HUES6 (cell line): Measurements from ENCODE around the gene DFFA.

ENCODE experiments used
- H3K27ac ChIP-seq: 2 replicates; pipeline ENCODE4 v1.7.0; 2013; ENCODE audit warnings: low read depth, mild to moderate bottlenecking, low read length, inconsistent platforms
- H3K27me3 ChIP-seq: 2 replicates; pipeline ENCODE4 v1.6.1; 2013; ENCODE audit warnings: low read length; ENCODE audit not compliant: control insufficient read depth, insufficient read depth
- H3K36me3 ChIP-seq: 2 replicates; pipeline ENCODE4 v1.6.1; 2013; ENCODE audit warnings: low read length; ENCODE audit not compliant: control insufficient read depth, insufficient read depth
- H3K4me1 ChIP-seq: 2 replicates; pipeline ENCODE4 v1.6.1; 2013; ENCODE audit warnings: low read length; ENCODE audit not compliant: control insufficient read depth, insufficient read depth
- H3K4me3 ChIP-seq: 2 replicates; pipeline ENCODE4 v1.5.1; 2013; ENCODE audit warnings: low read depth, low read length
- H3K9ac ChIP-seq: one replicate; pipeline ENCODE4 v1.6.1; 2013; ENCODE audit warnings: mild to moderate bottlenecking, low read length
- H3K9me3 ChIP-seq: 2 replicates; pipeline ENCODE4 v1.6.1; 2013; ENCODE audit warnings: low read depth, low read length; ENCODE audit not compliant: control insufficient read depth, insufficient read depth

DFFA gene

GRCh38 chr1:10472220-10473144, at the start of gene DFFA:
DFFA (minus strand) TSS chr1:10472529; CDS start chr1:10472458, 71 bp downstream.
- no peaks in the 10 kb centered on the region for H3K9me3 ChIP-seq
- H3K9ac ChIP-seq = peak within 1 kb of the TSS; percentile 85
- H3K4me1 ChIP-seq = peaks cover 13% of the 10 kb centered on the region; the same call in 1 of the 2 replicates
- H3K36me3 ChIP-seq = peaks cover 26% of the 10 kb centered on the region
- peak within 1 kb of the TSS; percentile 87 for H3K4me3 ChIP-seq
- peak within 1 kb of the TSS; percentile 11; the same call in 1 of the 2 replicates for H3K27ac ChIP-seq
- H3K27me3 ChIP-seq = no peaks in the 10 kb centered on the region

DNA sequence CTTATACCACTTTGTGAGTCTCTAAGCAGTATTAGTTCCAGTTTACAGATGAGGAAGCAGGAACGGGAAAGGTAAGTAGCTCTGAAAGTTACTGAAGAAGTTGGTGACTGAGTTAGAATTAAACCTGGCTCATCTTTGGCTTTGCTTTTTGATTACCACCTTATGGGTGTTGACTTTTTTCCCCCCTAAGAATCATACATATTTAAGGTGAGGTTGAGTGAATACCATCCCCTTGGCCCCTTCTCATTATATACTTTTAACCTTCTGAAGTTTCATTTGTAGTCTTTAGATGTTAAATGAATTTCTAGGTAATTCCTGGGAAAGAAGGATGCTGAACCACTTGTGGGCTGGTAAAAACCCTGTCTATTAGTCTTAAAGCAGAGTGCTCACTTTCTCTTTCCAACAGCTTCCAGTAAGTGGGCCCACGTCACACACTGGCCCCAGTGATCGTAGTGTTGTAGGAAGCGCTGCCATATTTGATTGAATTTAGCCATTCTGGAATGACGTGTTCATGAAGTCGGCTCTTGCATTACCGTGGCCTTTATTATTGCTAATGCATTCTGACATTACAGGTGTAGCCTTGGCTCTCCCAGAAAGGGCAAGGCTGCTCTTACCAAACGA, 49.3 kb upstream of the DFFA start:
- H3K27ac ChIP-seq = no peak overlapping the region
- H3K9me3 ChIP-seq = no peaks in the 10 kb centered on the region
- no peak overlapping the region for H3K4me3 ChIP-seq
- no peaks in the 10 kb centered on the region for H3K36me3 ChIP-seq
- H3K27me3 ChIP-seq = no peaks in the 10 kb centered on the region
- no peak overlapping the region for H3K9ac ChIP-seq
- peaks cover 34% of the 10 kb centered on the region for H3K4me1 ChIP-seq

DNA sequence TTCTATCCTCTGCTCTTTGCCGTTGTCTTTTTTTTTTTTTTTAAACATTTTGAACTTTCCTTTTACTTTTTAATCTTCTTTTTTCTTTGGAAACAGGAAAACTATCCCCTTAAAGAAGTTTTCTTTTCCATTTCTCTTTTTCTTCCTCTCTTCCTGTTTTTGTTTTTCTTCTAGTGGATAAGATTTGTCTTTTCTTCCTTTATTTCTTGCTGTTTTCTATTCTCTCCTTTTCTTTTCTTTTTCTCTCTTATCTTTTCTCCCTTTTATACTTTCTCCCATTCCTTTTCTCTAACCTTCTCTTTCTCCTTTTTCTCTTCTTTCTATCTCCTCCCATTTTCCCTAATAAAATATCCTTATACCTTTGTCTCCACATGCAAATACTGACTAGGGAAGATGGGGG, 48.6 kb upstream of the DFFA start:
- no peak overlapping the region for H3K27ac ChIP-seq
- H3K9me3 ChIP-seq = no peaks in the 10 kb centered on the region
- H3K4me1 ChIP-seq = peaks cover 39% of the 10 kb centered on the region
- no peaks in the 10 kb centered on the region for H3K27me3 ChIP-seq
- H3K36me3 ChIP-seq = no peaks in the 10 kb centered on the region
- H3K9ac ChIP-seq = no peak overlapping the region
- H3K4me3 ChIP-seq = no peak overlapping the region

DNA sequence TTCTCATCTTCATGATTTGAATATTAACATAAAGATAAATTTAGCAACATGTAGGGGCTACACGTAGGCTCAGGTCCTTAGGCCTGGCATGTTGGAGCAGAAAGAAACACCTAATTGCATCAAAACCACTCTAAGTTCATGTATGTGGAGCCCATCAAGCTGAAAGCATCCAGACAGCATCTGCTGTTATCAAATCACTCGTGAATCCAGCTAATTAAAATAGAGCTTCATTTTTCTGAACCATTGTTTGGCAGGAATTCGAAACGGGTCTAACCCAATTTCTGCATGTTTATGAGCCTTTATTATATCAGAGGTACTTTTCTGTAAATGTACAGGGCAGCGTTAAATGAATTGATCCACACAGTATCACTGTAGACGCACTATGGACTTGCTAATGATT, 48.2 kb upstream of the DFFA start:
- Histone ChIP-seq H3K27ac (no peak overlapping the region), H3K9me3 (no peaks in the 10 kb centered on the region), H3K9ac (no peak overlapping the region), H3K36me3 (no peaks in the 10 kb centered on the region), H3K27me3 (no peaks in the 10 kb centered on the region), H3K4me3 (no peak overlapping the region), H3K4me1 (peaks cover 39% of the 10 kb centered on the region)

DNA sequence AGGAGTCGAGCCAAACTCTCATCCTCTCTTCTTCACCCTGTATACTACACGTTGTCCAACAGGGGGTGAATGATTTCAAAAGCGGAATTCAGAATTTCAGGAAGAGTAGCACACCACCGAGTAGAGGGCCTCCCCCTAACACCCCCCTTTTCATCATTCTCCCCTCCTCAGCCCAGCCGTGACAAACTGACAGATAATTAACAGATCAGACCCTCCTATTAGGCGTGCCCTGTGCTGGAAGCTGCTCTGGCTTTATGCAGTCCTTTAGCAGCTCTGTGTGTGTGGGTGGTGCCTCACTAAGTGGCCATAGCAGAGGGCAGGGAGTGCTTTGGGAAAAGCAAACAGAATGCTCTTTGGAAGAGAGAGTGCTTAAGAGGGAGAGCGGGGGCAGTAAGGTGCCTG, 46.7 kb upstream of the DFFA start:
- Histone ChIP-seq H3K27me3 (no peaks in the 10 kb centered on the region), H3K9ac (no peak overlapping the region), H3K4me1 (peaks cover 49% of the 10 kb centered on the region), H3K27ac (no peak overlapping the region), H3K4me3 (no peak overlapping the region), H3K36me3 (no peaks in the 10 kb centered on the region), H3K9me3 (no peaks in the 10 kb centered on the region)

GRCh38 chr1:10517677-10517982, 45.3 kb upstream of the DFFA start:
- no peak overlapping the region for H3K9ac ChIP-seq
- no peaks in the 10 kb centered on the region for H3K36me3 ChIP-seq
- no peaks in the 10 kb centered on the region for H3K27me3 ChIP-seq
- H3K9me3 ChIP-seq = no peaks in the 10 kb centered on the region
- no peak overlapping the region for H3K27ac ChIP-seq
- H3K4me3 ChIP-seq = no peak overlapping the region
- peaks cover 58% of the 10 kb centered on the region for H3K4me1 ChIP-seq

DNA sequence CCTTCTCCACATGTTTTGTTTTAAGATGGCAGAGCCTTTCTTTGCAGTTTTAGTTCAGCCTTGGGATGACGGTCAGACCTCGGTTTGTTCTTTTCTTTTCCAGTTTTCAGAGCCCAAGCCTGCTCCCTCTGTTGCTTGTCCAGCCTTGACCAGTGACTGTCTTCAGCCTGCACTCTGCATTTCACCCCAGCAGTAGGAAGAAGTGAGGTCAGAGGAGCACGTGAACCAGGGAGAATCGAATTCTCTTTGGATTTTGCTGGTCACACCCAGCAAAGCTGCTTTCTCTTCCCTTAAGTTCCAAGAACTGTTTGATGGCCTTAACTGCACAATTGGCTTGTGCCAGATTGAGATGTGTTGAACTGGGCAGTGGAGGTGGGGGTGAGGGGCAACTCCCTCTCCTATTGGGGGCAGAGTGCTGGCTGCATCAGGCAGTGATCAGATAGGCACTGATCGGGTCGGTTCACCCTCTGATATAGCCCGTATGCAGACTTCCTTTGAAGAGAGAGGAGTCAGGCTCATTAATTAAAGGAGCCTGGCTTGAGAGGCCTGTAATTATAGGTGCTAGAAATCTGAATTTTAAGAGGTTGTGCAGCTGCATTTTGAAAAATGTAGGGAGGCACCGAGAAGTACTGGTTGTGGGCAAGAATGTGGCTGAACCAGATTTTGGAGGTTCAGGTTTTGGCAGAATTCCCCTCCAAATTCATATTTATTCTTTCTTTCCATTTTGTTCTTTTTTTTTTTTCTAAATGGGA, 44.8 kb upstream of the DFFA start:
- H3K4me1 ChIP-seq = peaks cover 56% of the 10 kb centered on the region
- no peak overlapping the region for H3K4me3 ChIP-seq
- H3K27ac ChIP-seq = no peak overlapping the region
- H3K9me3 ChIP-seq = no peaks in the 10 kb centered on the region
- H3K36me3 ChIP-seq = no peaks in the 10 kb centered on the region
- no peak overlapping the region for H3K9ac ChIP-seq
- no peaks in the 10 kb centered on the region for H3K27me3 ChIP-seq

DNA sequence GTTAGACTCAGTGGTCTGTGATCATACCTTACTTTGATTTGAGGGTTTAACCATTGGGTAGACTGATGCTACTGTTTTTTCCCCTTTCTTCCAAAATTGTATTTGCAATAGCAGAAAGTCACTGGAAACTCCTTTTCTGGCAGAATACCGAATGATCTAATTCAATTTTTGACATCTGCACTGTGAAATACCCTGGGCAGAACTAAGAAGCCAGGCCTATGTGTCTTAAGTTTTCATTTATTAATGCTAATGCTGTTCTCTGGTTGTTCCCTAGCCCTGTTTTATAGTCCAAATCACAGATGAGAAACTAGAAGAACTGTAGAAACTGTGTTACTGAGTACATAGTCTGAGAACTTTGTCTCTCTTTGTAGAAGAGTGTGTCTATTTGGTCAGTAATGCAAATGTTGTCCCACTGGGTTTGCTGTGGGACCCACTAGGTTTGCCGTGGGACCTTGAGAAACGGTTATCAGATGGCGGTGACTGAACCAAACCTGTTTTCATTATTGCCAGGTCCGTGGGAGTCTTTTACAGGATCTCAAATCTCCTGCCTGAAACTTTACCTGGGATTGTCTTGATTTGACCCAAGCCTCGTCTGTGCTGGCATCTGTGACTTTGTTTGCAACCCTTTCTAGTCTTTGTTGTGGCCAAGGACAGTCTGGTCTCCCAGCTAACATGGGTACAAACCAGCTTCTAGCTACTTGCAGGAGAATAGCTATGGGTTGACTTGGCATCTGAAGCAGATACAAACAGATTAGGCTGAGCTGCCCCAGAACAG, 43.8 kb upstream of the DFFA start:
- no peaks in the 10 kb centered on the region for H3K36me3 ChIP-seq
- peaks cover 53% of the 10 kb centered on the region for H3K4me1 ChIP-seq
- no peaks in the 10 kb centered on the region for H3K27me3 ChIP-seq
- no peak overlapping the region for H3K4me3 ChIP-seq
- no peaks in the 10 kb centered on the region for H3K9me3 ChIP-seq
- H3K27ac ChIP-seq = no peak overlapping the region
- no peak overlapping the region for H3K9ac ChIP-seq

GRCh38 chr1:10515301-10515975, 43.1 kb upstream of the DFFA start:
- peaks cover 59% of the 10 kb centered on the region for H3K4me1 ChIP-seq
- no peaks in the 10 kb centered on the region for H3K9me3 ChIP-seq
- no peak overlapping the region for H3K4me3 ChIP-seq
- no peaks in the 10 kb centered on the region for H3K27me3 ChIP-seq
- no peaks in the 10 kb centered on the region for H3K36me3 ChIP-seq
- no peak overlapping the region for H3K27ac ChIP-seq
- H3K9ac ChIP-seq = no peak overlapping the region

- Histone ChIP-seq H3K9me3 (no peaks in the 10 kb centered on the region), H3K4me3 (no peak overlapping the region), H3K36me3 (no peaks in the 10 kb centered on the region), H3K4me1 (peaks cover 61% of the 10 kb centered on the region), H3K27ac (no peak overlapping the region), H3K27me3 (no peaks in the 10 kb centered on the region), H3K9ac (no peak overlapping the region)
Observed at GRCh38 chr1:10514490-10515235, 42.3 kb upstream of the DFFA start.
